HG03064 (cell line): Measurements from ENCODE around the gene MBTPS2.
"Not testable (repeated sequence)": the region's sequence is repeated elsewhere in the genome, so short reads cannot be mapped to it uniquely, and the experiment has no call there.

ENCODE experiments used
- ATAC-seq: cut with Tn5 transposase; IDR thresholded peaks from one replicate; pipeline ENCODE4 v1.9.1; 2021; ENCODE audit warnings: low read depth; ENCODE audit not compliant: unreplicated experiment

Gene MBTPS2

DNA sequence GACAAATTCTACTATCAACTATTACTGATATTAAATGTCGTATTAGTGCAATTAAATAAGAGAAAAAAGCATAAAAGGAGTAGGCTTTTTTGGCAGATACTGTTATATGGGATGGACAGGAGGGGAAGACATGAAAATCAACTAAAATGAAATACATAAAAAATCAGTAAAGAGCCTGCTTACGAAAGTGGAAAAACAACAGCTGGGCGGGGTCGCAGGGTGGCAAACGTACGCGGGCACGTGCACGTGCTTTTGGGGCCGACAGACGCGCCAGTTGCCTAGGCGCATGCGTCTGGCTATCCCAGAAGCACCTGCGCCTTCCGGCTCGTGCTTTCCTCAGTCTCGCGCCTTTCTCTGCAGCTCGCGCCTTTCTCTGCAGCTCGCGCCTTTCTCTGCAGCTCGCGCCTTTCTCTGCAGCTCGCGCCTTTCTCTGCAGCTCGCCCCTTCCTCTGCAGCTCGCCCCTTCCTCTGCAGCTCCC is 16.6 kb downstream of the MBTPS2 start, which contains the start of gene YY2:
TSS of gene YY2 (plus strand) at position 51 of the 479 bp plus-strand sequence. CDS start 498 bp downstream, outside the sequence.
- no peak for ATAC-seq

DNA sequence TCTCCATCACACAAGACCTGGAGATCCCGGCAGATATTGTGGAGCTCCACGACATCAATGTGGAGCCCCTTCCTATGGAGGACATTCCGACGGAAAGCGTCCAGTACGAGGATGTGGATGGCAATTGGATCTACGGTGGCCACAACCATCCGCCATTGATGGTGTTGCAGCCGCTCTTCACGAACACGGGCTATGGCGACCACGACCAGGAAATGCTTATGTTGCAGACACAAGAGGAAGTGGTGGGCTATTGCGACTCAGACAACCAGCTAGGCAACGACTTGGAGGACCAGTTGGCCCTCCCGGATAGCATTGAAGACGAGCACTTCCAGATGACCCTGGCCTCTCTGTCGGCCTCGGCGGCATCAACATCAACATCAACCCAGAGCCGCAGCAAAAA is 17.1 kb downstream of the MBTPS2 start:
- no peak for ATAC-seq

DNA sequence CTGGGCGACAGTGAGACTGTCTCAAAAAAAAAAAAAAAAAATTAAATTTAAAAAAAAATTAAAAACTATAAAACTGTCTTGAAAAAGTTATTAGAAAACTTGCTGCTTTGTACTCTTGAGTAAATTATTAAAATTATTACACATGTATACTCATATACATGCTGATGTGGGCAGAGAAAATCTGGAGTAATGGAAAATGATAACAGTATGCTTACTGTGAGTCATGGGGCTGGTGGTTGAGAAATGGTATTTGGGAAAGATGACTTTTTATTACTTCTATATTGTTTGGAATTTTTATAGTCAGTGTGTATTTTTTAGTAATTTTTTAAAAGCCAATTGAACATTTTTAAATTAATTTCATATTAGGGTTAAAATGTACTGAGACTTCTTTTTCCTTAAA is 23.8 kb downstream of the MBTPS2 start:
- no peak for ATAC-seq

GRCh38 chrX:21865436-21865835 is 26.0 kb downstream of the MBTPS2 start:
- ATAC-seq = no peak

GRCh38 chrX:21870494-21870893 is 31.1 kb downstream of the MBTPS2 start:
- no peak for ATAC-seq

DNA sequence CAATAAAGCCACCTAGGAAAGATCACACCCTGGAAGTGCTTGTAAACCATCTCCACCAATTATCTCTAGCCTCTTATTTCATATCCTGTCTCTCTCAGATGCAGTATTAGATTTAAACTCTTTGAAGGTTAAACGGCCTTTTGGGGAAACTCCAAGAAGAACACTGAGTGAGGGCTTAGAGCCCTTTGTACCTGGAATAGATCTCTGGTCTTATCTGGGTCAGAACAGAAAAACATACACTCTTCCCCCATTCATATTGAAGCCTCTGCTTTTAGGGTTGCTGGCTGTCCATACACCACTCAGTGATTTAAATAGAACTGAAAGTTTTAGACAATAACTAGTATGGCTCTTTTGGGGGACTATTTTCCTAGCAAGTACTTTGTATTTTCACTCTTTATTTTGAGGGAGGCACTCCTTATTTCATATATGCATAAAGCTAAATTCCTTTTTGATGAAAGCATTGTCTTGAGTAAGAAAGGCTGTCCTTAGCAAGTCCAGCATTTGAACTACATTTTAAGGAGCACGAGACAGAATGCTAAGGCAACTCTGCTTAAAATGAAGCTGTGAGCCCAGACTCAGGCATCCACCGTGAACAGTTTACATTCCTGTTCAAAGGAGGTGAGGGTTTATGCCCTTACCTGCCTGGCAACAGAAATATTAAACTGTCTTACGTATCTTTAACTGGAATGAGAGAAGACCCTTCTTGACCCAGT is 33.8 kb downstream of the MBTPS2 start:
- ATAC-seq = no peak

DNA sequence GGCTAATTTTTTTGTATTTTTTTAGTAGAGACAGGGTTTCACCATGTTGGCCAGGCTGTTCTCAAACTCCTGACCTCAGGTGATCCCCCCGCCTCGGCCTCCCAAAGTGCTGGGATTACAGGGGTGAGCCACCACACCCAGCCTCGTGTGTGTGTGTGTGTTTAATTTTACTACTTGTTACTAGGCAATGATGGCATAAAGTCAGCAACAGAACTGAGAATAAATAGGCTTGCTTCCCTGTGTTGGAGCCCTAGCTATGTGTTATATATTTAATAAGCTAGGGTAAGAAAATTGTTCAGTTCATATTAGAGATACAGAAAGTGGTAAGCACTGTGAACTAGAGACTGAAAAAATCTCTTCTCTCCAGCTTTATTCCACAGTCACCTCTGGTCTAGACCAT is 34.8 kb downstream of the MBTPS2 start:
- ATAC-seq = not testable (repeated sequence)

DNA sequence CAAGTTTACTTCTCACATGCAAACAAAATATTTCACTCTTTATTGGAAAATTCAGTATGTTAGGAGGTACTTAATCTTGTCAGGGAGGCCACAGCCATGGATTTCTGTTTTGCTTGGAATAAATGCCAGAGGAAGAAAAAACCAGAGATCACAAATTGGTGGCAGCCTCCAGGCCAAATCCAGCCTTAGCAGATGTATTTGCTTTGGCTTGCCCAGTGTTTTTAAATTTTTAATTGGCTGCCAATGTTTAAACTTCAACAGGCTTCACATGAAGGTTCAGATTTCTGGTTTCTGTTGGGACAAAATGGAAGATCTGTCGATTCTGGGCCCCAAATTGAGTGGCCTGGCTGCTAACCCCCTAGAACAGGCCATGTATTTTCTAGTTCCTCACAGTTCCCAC is 35.6 kb downstream of the MBTPS2 start:
- ATAC-seq = no peak

GRCh38 chrX:21881881-21882574 is 42.6 kb downstream of the MBTPS2 start:
- no peak for ATAC-seq

DNA sequence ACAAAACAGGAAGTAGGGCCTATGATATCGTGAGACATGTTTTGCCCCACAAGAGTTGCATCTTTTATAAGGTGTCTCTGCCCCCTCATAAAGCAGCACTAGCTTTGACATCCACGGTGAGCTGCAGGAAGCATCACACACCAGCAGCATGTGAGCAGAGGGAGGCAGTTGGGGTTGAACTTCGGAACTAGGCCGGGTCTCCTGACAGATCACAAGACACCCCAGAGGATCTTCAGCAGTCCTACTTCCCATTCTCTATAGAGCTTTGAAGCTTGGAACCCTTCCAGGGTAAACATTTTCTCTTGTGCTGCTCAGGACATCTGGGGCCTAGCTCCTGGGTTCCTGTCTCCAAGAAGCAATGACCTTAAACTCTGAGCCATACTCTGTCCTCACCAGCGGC is 43.8 kb downstream of the MBTPS2 start:
- ATAC-seq = no peak

- ATAC-seq = no peak
These were observed 46.2 kb downstream of the MBTPS2 start for GRCh38 chrX:21885568-21885967.

GRCh38 chrX:21905313-21905712 is 65.9 kb downstream of the MBTPS2 start:
- ATAC-seq = no peak

- no peak for ATAC-seq
These were observed 66.5 kb downstream of the MBTPS2 start for GRCh38 chrX:21905953-21906352.

GRCh38 chrX:21907260-21907659 is 67.8 kb downstream of the MBTPS2 start:
- no peak for ATAC-seq

- no peak for ATAC-seq
These were observed 72.1 kb downstream of the MBTPS2 start for GRCh38 chrX:21911481-21911880.

GRCh38 chrX:21912220-21912619 is 72.8 kb downstream of the MBTPS2 start:
- no peak for ATAC-seq

- no peak for ATAC-seq
These were observed 73.6 kb downstream of the MBTPS2 start for GRCh38 chrX:21912989-21913388.

- no peak for ATAC-seq
These were observed 86.7 kb downstream of the MBTPS2 start for GRCh38 chrX:21926116-21926515.

GRCh38 chrX:21926527-21927278 is 87.3 kb downstream of the MBTPS2 start:
- ATAC-seq = peak; percentile 69

DNA sequence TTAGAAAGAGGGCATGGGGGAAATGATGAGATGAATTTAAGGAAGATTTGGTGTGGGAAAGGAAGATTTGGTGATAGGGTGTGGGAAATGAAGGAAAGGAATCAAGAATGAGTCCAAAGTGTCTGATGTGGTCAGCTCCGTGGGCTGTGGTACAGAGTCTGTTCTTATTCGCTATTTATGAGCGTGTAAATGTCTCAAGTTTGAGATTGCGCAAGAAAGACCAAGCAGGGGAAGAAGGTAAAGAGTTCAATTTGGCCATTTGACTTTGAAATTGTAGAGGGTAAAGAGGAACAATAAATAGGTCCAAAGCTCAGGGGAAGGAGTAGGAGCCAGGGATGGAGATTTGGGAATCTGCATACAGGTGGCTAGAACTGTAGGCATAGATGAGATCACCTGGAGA is 89.8 kb downstream of the MBTPS2 start:
- ATAC-seq = no peak

DNA sequence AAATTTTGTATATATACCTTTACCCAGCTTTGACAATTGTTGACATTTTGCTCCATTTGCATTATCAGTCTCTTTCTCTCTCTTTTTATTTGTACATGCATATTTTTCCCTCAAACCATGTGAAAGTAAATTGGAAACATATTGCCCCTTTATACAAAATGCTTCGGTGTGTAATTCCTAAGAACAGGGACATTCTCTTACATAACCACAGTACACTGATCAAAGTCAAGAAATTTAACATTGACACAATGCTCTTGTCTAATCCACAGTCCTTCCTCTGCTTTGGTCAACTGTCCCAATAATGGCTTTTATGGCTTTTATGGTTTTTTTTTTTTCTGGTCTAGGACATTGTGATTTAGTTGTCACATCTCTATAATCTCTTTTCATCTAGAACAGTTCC is 91.6 kb downstream of the MBTPS2 start:
- no peak for ATAC-seq
